GM12878 (cell line): ENCODE data around the gene ADD1. TPM values are rescaled to one million over a fixed set of nuclear protein-coding genes. Genes with fewer than 3 reads are reported as not detected.

Experiments used
- ATAC-seq: fragments of 200-7000 bp; cut with Tn5 transposase; 3 replicates; pipeline ENCODE4 v1.9.1; 2020; ENCODE audit warnings: mild to moderate bottlenecking, moderate library complexity
- BruUV-seq: library from RNA; stranded (reverse); fragments of 400-500 nt; replicated peaks from 2 replicates; lab custom pipeline; 2021; lab: Mats Ljungman, UMichigan
- CTCF ChIA-PET: fragments of 300-600 bp; sonication (Branson Sonifier 250); formaldehyde crosslinking; extraction: SDS; loops from one replicate; lab custom pipeline; 2021; ENCODE audit warnings: inconsistent platforms; lab: Yijun Ruan, JAX
- POLR2A ChIA-PET: fragments of 350-600 bp; formaldehyde crosslinking; extraction: SDS; loops from one replicate; lab custom pipeline; 2021; ENCODE audit warnings: inconsistent platforms; lab: Charles Lee
- RAD21 ChIA-PET: fragments of 300-600 bp; sonication (Branson Sonifier 250); formaldehyde crosslinking; loops from one replicate; lab custom pipeline; 2023; ENCODE audit warnings: antibody characterized with exemption; ENCODE audit not compliant: unreplicated experiment; lab: Charles Lee
- SMC1A ChIA-PET: fragments of 300-600 bp; sonication (Branson Sonifier 250); formaldehyde crosslinking; loops from one replicate; lab custom pipeline; 2023; ENCODE audit not compliant: unreplicated experiment, uncharacterized antibody; lab: Charles Lee
- DNase-seq: peaks from one replicate; pipeline ENCODE4 v3.0.0-alpha.2; 2011; ENCODE audit warnings: low read depth, low spot score
- FAIRE-seq: peaks from 3 replicates; lab custom pipeline; 2011; peaks lifted over from hg19 to GRCh38; lab: Jason Lieb, UNC
- H2AFZ ChIP-seq: 2 replicates; pipeline ENCODE4 v1.6.0; 2011; ENCODE audit warnings: low read depth, low read length, control low read depth; ENCODE audit not compliant: control insufficient read depth
- H3K27ac ChIP-seq: 2 replicates; pipeline ENCODE4 v1.5.1; 2011; ENCODE audit warnings: control low read depth; ENCODE audit not compliant: control insufficient read depth, insufficient read depth
- H3K27me3 ChIP-seq, 2 experiments: replicated peaks in 1 of 2; 2 replicates each; pipeline versions ENCODE4 v1.6.0 to v1.6.1; 2011; ENCODE audit warnings: low read length in 1 of 2; ENCODE audit not compliant: control insufficient read depth in 2 of 2, insufficient read depth in 2 of 2
- H3K36me3 ChIP-seq, 2 experiments: 2 replicates each; pipeline ENCODE4 v1.5.1; 2011; ENCODE audit warnings: low read length in 1 of 2; ENCODE audit not compliant: control insufficient read depth in 2 of 2, insufficient read depth in 2 of 2
- H3K4me1 ChIP-seq: 2 replicates; pipeline ENCODE4 v1.6.1; 2011; ENCODE audit warnings: mild to moderate bottlenecking, low read length, moderate library complexity, mixed read lengths; ENCODE audit not compliant: control insufficient read depth, insufficient read depth
- H3K4me2 ChIP-seq: 2 replicates; pipeline ENCODE4 v1.6.0; 2011; ENCODE audit warnings: control low read depth; ENCODE audit not compliant: control insufficient read depth, insufficient read depth
- H3K4me3 ChIP-seq: fragments of 200-600 bp; sonication (generic); 2 replicates; pipeline ENCODE4 v1.5.1; 2016
- H3K79me2 ChIP-seq: 2 replicates; pipeline ENCODE4 v1.6.0; 2011; ENCODE audit warnings: low read length; ENCODE audit not compliant: control insufficient read depth, insufficient read depth
- H3K9ac ChIP-seq: 2 replicates; pipeline ENCODE4 v1.8.0; 2011; ENCODE audit warnings: low read length, control low read depth, mixed read lengths; ENCODE audit not compliant: control insufficient read depth, insufficient read depth
- H3K9me3 ChIP-seq: replicated peaks from 3 replicates; pipeline ENCODE4 v1.5.1; 2011; ENCODE audit warnings: mild to moderate bottlenecking, low read length; ENCODE audit not compliant: control insufficient read depth, insufficient read depth
- H4K20me1 ChIP-seq: 2 replicates; pipeline ENCODE4 v1.6.0; 2011; ENCODE audit not compliant: control insufficient read depth, insufficient read depth
- E4F1 ChIP-seq: fragments of 450-650 bp; IDR thresholded peaks from 2 replicates; pipeline ENCODE4 v1.6.1; 2018; ENCODE audit warnings: borderline replicate concordance, mild to moderate bottlenecking; ENCODE audit not compliant: partially characterized antibody
- RELB ChIP-seq: fragments of 450-650 bp; IDR thresholded peaks from 2 replicates; pipeline ENCODE4 v1.6.1; 2017; ENCODE audit warnings: low read depth, mild to moderate bottlenecking, moderate library complexity
- SP1 ChIP-seq: IDR thresholded peaks from one replicate; pipeline ENCODE4 v1.6.1; 2011; ENCODE audit warnings: low read depth, low read length
- ZBTB33 ChIP-seq: fragments of 450-650 bp; IDR thresholded peaks from 2 replicates; pipeline ENCODE4 v1.6.1; 2017; ENCODE audit warnings: mild to moderate bottlenecking
- WGBS: methylation state at CpG from one replicate; pipeline ENCODE4 v1.1.6; 2016; ENCODE audit warnings: low lambda C conversion rate; ENCODE audit not compliant: insufficient replicate concordance, insufficient coverage; ENCODE audit errors: missing lambda C conversion rate; 5-methylcytosine and 5-hydroxymethylcytosine counted together
- in situ Hi-C: fragments of 300-500 bp; cut with MboI; formaldehyde crosslinking; loops from 9 replicates; pipeline ENCODE4 v1.14.3; 2018; ENCODE audit warnings: mixed read lengths
- intact Hi-C: fragments of 100-400 bp; cut with micrococcal nuclease; formaldehyde crosslinking; loops from one replicate; pipeline ENCODE4 v1.14.2; 2022; ENCODE audit not compliant: unreplicated experiment
- polyA plus RNA-seq, 11 experiments: library from polyadenylated mRNA; depleted of rRNA in 4 of 11; unstranded in 6 of 11; stranded (reverse) in 5 of 11; fragments of >200 nt; fragmentation: Nextera tagmentation in 4 of 11; fragmentation: Illumina TruSeq in 1 of 11; extraction: Ambion mirVana in 4 of 11; extraction: Trizol in 1 of 11; gene quantifications; 1 replicate in 1 of 11; 2 replicates in 10 of 11; pipeline versions ENCODE4 v1.2.1 to v1.2.3, GENCODE V29; 2011 to 2016; ENCODE audit warnings: inconsistent platforms in 2 of 11, missing spikeins in 2 of 11, low read depth in 1 of 11
- total RNA-seq, 4 experiments: library from RNA; depleted of rRNA in 3 of 4; stranded (reverse); fragments of >200 nt in 3 of 4; fragmentation: Illumina TruSeq in 1 of 4; extraction: Trizol in 1 of 4; gene quantifications; 2 replicates each; pipeline versions ENCODE4 v1.2.1 to v1.2.3, GENCODE V29; 2013 to 2021
- TF ChIP-seq, protein P1 (sequence below), 3 experiments: IDR thresholded peaks in 2 of 3; conservative IDR thresholded peaks in 1 of 3; 2 replicates each; pipeline ENCODE4 v1.5.1; 2011; ENCODE audit warnings: low read depth in 3 of 3, low read length in 3 of 3, mild to moderate bottlenecking in 3 of 3, control low read depth in 2 of 3, moderate library complexity in 2 of 3, inconsistent platforms in 1 of 3, mixed read lengths in 1 of 3; ENCODE audit not compliant: control insufficient read depth in 2 of 3, insufficient read depth in 1 of 3; ENCODE audit errors: extremely low read depth in 1 of 3

ADD1 gene
- total and polyA plus RNA-seq, 10 of the 15 experiments (the other 5 are each of a cell fraction or from before 2014, with no cell fraction given): 21.6 to 182 (median 105) TPM

DNA sequence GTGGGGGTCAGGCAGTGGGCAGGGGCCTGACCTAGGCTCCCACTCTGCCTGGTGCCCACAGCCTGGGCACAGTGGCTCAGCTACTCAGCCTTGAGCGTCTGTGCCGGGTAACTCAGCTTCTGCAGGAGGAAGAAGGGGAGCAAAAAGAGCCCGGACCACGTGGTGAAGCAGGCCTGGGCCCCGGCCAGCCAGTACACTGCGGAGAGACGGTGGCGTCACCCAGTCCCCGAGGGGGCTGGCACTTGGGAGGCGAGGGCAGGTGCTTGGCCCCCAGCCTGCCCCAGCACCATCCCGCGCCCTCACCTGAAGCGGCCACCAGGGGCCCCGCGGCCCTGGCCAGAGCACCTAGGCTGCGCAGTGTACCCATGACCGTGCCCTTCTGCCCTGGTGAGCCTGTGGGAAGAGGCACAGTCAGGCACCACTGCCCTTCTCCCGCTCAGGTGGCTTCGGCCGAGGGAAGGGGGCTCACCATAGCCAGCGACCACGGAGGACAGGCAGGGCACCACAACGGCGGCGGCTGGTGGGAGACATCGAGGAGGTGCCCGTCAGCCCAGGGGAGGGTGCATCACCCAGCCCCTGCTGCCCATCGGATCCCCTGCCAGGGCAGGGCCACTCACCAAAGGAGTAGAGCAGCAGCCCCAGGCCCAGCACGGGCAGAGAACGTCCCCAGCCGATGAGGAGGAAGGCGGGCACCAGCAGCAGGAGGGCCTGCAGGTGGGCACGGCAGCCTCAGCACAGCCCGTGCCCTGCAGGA, 87.3 kb downstream of the ADD1 start:
- POLR2A ChIA-PET: no interaction called here
- Histone ChIP-seq H3K9ac (peak overlapping the region; percentile 49; the same call in 1 of the 2 replicates), H3K4me2 (peak overlapping the region; percentile 66), H3K9me3 (no peaks in the 10 kb centered on the region), H3K27ac (peak overlapping the region; percentile 51; the same call in 1 of the 2 replicates), H3K4me3 (peak overlapping the region; percentile 75), H3K4me1 (peaks cover 19% of the 10 kb centered on the region), H3K27me3 (no peaks in the 10 kb centered on the region), H4K20me1 (no peaks in the 10 kb centered on the region), H3K36me3 (peaks cover 13 to 24% of the 10 kb centered on the region in 2 experiments), H3K79me2 (peaks cover 41% of the 10 kb centered on the region), H2AFZ (no peak overlapping the region)
- in situ Hi-C loops: loop anchor here (25.0 kb wide), 1 partner anchor 169 kb away; the partner anchor contains the start of gene TNIP2
- intact Hi-C loops: loop anchor here (5.0 kb wide), 2 partner anchors 79 to 169 kb away; no protein-coding TSS in a partner anchor
- CTCF ChIA-PET: no interaction called here
- SMC1A ChIA-PET: interaction anchor here (1.4 kb wide), 1 partner anchor 152 kb away, joined by 3 read pairs; no protein-coding TSS in a partner anchor
- TF ChIP-seq SP1 (no peak), RELB (no peak), ZBTB33 (peak; percentile 51; the same call in 1 of the 2 replicates), E4F1 (no peak)
- TF ChIP-seq, protein P1, sequence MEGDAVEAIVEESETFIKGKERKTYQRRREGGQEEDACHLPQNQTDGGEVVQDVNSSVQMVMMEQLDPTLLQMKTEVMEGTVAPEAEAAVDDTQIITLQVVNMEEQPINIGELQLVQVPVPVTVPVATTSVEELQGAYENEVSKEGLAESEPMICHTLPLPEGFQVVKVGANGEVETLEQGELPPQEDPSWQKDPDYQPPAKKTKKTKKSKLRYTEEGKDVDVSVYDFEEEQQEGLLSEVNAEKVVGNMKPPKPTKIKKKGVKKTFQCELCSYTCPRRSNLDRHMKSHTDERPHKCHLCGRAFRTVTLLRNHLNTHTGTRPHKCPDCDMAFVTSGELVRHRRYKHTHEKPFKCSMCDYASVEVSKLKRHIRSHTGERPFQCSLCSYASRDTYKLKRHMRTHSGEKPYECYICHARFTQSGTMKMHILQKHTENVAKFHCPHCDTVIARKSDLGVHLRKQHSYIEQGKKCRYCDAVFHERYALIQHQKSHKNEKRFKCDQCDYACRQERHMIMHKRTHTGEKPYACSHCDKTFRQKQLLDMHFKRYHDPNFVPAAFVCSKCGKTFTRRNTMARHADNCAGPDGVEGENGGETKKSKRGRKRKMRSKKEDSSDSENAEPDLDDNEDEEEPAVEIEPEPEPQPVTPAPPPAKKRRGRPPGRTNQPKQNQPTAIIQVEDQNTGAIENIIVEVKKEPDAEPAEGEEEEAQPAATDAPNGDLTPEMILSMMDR (IDR thresholded peaks at IDR 0.05 in 2 of 3, conservative IDR thresholded peaks at IDR 0.05 in 1 of 3; ENCODE audit: control insufficient read depth in 2 of 3, extremely low read depth in 1 of 3, insufficient read depth in 1 of 3, low read depth in 3 of 3, low read length in 3 of 3): peak in 2 of 3 experiments; percentile 6 to 35; a peak in 1 of 6 replicates
- FAIRE-seq (no peak), ATAC-seq (no peak), DNase-seq (no peak)
- BruUV-seq: no TSS peak
- WGBS: 83% methylated on average over 23 of the region's 34 CpGs
- RAD21 ChIA-PET: interaction anchor here (1.0 kb wide), 1 partner anchor 23 kb away, joined by 3 read pairs; no protein-coding TSS in a partner anchor
